ENCODE results near the gene PRR5. TPM values are rescaled to one million over a fixed set of nuclear protein-coding genes. Genes with fewer than 3 reads are reported as not detected.
A peak's percentile ranks its signal among the peaks of the same experiment; 100 is the strongest.
"Not testable (repeated sequence)": the region's sequence is repeated elsewhere in the genome, so short reads cannot be mapped to it uniquely, and the experiment has no call there.

The PRR5 gene, protein sequence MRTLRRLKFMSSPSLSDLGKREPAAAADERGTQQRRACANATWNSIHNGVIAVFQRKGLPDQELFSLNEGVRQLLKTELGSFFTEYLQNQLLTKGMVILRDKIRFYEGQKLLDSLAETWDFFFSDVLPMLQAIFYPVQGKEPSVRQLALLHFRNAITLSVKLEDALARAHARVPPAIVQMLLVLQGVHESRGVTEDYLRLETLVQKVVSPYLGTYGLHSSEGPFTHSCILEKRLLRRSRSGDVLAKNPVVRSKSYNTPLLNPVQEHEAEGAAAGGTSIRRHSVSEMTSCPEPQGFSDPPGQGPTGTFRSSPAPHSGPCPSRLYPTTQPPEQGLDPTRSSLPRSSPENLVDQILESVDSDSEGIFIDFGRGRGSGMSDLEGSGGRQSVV
- total RNA-seq (34.3 and 36.1 TPM in 2 replicates), polyA plus RNA-seq (18.4 and 19.6 TPM in 2 replicates), polyA minus RNA-seq (15.0 and 31.8 TPM in 2 replicates)
- 7.9 TPM for total RNA-seq (2013)

- H3K79me2 ChIP-seq (ENCODE audit: control insufficient read depth, insufficient read depth, low read length) = peaks cover 28% of the 10 kb centered on the region
- Mint-ChIP-seq H3K27ac (peak within 1 kb of the TSS; percentile 84), H3K9me3 (ENCODE audit: insufficient read depth) (no peaks in the 10 kb centered on the region), H3K4me1 (peaks cover 14% of the 10 kb centered on the region), H3K27me3 (no peaks in the 10 kb centered on the region), H3K4me3 (peak within 1 kb of the TSS; percentile 80)
- peaks cover 0 to 5% (median 0%) of the 10 kb centered on the region in 3 donors for H3K9me3 ChIP-seq (ENCODE audit: control extremely low read depth in 1 of 3, control insufficient read depth in 2 of 3, insufficient read depth in 1 of 3, low read length in 2 of 3)
- TF ChIP-seq EZH2 (IDR thresholded peaks at IDR 0.05; ENCODE audit: borderline replicate concordance, insufficient read depth, low read depth, low read length, poor library complexity, severe bottlenecking) (no peak), CTCF (IDR thresholded peaks at IDR 0.05) (no peak)
- intact Hi-C loops (cut with micrococcal nuclease) = loop anchor here (1.0 to 5.0 kb wide), 2 partner anchors 17 to 35 kb away; no protein-coding TSS in a partner anchor
- peak within 1 kb of the TSS; percentile 82 for H2AFZ ChIP-seq (ENCODE audit: insufficient read depth, low read depth, low read length, poor library complexity, severe bottlenecking)
- peaks cover 13% of the 10 kb centered on the region for H4K20me1 ChIP-seq (ENCODE audit: control insufficient read depth, insufficient read depth, low read length, poor library complexity, severe bottlenecking)
- POLR2A ChIA-PET = no interaction called here
- peaks cover 0 to 4% (median 0%) of the 10 kb centered on the region in 4 experiments for H3K27me3 ChIP-seq (replicated peaks in 1 of 4; ENCODE audit: control extremely low read depth in 1 of 4, control insufficient read depth in 3 of 4, insufficient read depth in 4 of 4, low read length in 3 of 4)
- ATAC-seq (ENCODE audit: low read depth) (peak; percentile 92), DNase-seq (peak; percentile 90)
- CTCF ChIA-PET = interaction anchor here (0.5 kb wide), 1 partner anchor 23 kb away, joined by 5 read pairs; no protein-coding TSS in a partner anchor
- peak within 1 kb of the TSS; percentile 61 to 66 for H3K27ac ChIP-seq (ENCODE audit: low read length in 2 of 2)
- H3K36me3 ChIP-seq (replicated peaks in 1 of 2; ENCODE audit: control extremely low read depth in 1 of 2, control insufficient read depth in 1 of 2, extremely low read depth in 1 of 2, insufficient read depth in 2 of 2, low read length in 1 of 2) = no peaks in the 10 kb centered on the region
- peak within 1 kb of the TSS; percentile 73 for H3K9ac ChIP-seq (ENCODE audit: low read length)
- WGBS (ENCODE audit: insufficient coverage) = 1% methylated on average over 78 of the region's 88 CpGs
- peaks cover 17 to 23% of the 10 kb centered on the region in 2 donors for H3K4me1 ChIP-seq (ENCODE audit: control insufficient read depth in 2 of 2, insufficient read depth in 2 of 2, low read length in 2 of 2)
- H3K4me3 ChIP-seq (ENCODE audit: control extremely low read depth in 1 of 5, extremely low read depth in 1 of 5, insufficient read depth in 1 of 5, low read depth in 2 of 5, low read length in 4 of 5) = peak within 1 kb of the TSS in 4 of 5 experiments; percentile 25 to 82 (median 60)
- peak within 1 kb of the TSS; percentile 96 for H3K4me2 ChIP-seq (replicated peaks; ENCODE audit: low read depth, low read length, poor library complexity, severe bottlenecking)
These were observed at the start of gene PRR5 for GRCh38 chr22:44701824-44702478. Gene PRR5, plus strand, starts transcription at chr22:44702204. Its CDS starts 271 bp downstream, at chr22:44702475.

DNA sequence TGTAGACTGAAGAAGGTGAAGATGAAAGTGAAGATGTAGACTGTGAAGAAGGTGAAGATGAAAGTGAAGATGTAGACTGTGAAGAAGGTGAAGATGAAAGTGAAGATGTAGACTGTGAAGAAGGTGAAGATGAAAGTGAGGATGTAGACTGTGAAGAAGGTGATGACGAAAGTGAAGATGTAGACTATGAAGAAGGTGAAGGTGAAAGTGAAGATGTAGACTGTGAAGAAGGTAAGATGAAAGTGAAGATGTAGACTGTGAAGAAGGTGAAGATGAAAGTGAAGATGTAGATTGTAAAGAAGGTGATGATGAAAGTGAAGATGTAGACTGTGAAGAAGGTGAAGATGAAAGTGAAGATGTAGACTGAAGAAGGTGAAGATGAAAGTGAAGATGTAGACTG, 49.1 kb upstream of the PRR5 start:
- H3K9me3 Mint-ChIP-seq (ENCODE audit: insufficient read depth); H3K9ac ChIP-seq (ENCODE audit: low read length); CTCF ChIA-PET; H3K9me3 ChIP-seq (ENCODE audit: control extremely low read depth in 1 of 3, control insufficient read depth in 2 of 3, insufficient read depth in 1 of 3, low read length in 2 of 3); H3K27me3 Mint-ChIP-seq; H3K27ac ChIP-seq (ENCODE audit: low read length in 2 of 2); H3K36me3 ChIP-seq (replicated peaks in 1 of 2; ENCODE audit: control extremely low read depth in 1 of 2, control insufficient read depth in 1 of 2, extremely low read depth in 1 of 2, insufficient read depth in 2 of 2, low read length in 1 of 2); intact Hi-C loops (cut with micrococcal nuclease); H3K4me1 ChIP-seq (ENCODE audit: control insufficient read depth in 2 of 2, insufficient read depth in 2 of 2, low read length in 2 of 2); ATAC-seq (ENCODE audit: low read depth); H3K27ac Mint-ChIP-seq; H3K4me2 ChIP-seq (replicated peaks; ENCODE audit: low read depth, low read length, poor library complexity, severe bottlenecking); H3K79me2 ChIP-seq (ENCODE audit: control insufficient read depth, insufficient read depth, low read length); H3K4me1 Mint-ChIP-seq; POLR2A ChIA-PET; H3K4me3 ChIP-seq (ENCODE audit: control extremely low read depth in 1 of 5, extremely low read depth in 1 of 5, insufficient read depth in 1 of 5, low read depth in 2 of 5, low read length in 4 of 5); H4K20me1 ChIP-seq (ENCODE audit: control insufficient read depth, insufficient read depth, low read length, poor library complexity, severe bottlenecking); DNase-seq; H3K27me3 ChIP-seq (replicated peaks in 1 of 4; ENCODE audit: control extremely low read depth in 1 of 4, control insufficient read depth in 3 of 4, insufficient read depth in 4 of 4, low read length in 3 of 4); H3K4me3 Mint-ChIP-seq: not testable (repeated sequence)
- WGBS (ENCODE audit: insufficient coverage) = no CpG with 5 or more reads among the region's 1 CpG
- H2AFZ ChIP-seq (ENCODE audit: insufficient read depth, low read depth, low read length, poor library complexity, severe bottlenecking) = peak overlapping the region; percentile 17

Data from B cell (primary cell).